AG04450 (cell line): ENCODE measurements around the gene GNAS. TPM values are rescaled to one million over a fixed set of nuclear protein-coding genes. Genes with fewer than 3 reads are reported as not detected.

Experiments
- CTCF ChIA-PET: fragments of 300-600, 350-600 bp; formaldehyde crosslinking; extraction: SDS; loops from one replicate; lab custom pipeline; 2022; ENCODE audit warnings: antibody characterized with exemption, inconsistent platforms; lab: Charles Lee
- POLR2A ChIA-PET: fragments of 350-600 bp; formaldehyde crosslinking; extraction: SDS; loops from one replicate; lab custom pipeline; 2021; ENCODE audit warnings: antibody characterized with exemption, inconsistent platforms; lab: Yijun Ruan, JAX
- DNase-seq: peaks from one replicate; pipeline ENCODE4 v3.0.0-alpha.2; 2011; ENCODE audit warnings: low read depth, low spot score
- H3K27ac ChIP-seq: one replicate; pipeline ENCODE4 v1.5.1; 2012; ENCODE audit warnings: low read depth, low read length, control low read depth
- H3K27me3 ChIP-seq: one replicate; pipeline ENCODE4 v1.6.0; 2012; ENCODE audit warnings: low read length; ENCODE audit not compliant: control insufficient read depth, insufficient read depth
- H3K4me3 ChIP-seq: 2 replicates; pipeline ENCODE4 v1.5.1; 2011; ENCODE audit warnings: mild to moderate bottlenecking, low read depth, low read length, control low read depth
- H3K9me3 ChIP-seq: 2 replicates; pipeline ENCODE4 v1.5.1; 2012; ENCODE audit warnings: low read length; ENCODE audit not compliant: control insufficient read depth, insufficient read depth
- polyA plus RNA-seq: library from polyadenylated mRNA; depleted of rRNA; stranded (reverse); fragments of >200 nt; gene quantifications from 2 replicates; pipeline ENCODE4 v1.2.3, GENCODE V29; 2011
- TF ChIP-seq, protein P1 (sequence below): IDR thresholded peaks from 2 replicates; pipeline ENCODE4 v1.5.1; 2011; ENCODE audit warnings: low read depth, low read length, control low read depth, inconsistent platforms

The GNAS gene
- polyA plus RNA-seq, 1 experiment = 765 TPM

DNA sequence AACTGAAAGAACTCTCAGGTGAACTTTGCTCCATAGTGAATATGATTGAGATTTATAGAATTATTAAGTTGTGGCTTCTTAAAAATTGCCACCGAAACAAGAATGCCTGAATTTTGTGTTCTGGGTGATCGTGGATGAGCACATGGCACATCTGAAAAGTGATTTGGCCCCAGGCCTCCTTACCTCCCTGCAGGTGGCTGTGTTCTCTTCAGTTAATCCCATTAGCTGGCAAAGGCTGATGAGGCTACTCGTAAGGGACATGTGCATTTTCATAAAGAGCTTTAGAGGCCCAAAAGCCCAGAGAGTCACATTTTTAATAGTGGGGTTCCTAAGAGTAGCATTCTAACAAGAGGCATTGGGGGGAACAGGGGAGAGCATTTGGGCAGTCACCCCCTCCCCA is 22.6 kb downstream of the GNAS start:
- TF ChIP-seq, protein P1, sequence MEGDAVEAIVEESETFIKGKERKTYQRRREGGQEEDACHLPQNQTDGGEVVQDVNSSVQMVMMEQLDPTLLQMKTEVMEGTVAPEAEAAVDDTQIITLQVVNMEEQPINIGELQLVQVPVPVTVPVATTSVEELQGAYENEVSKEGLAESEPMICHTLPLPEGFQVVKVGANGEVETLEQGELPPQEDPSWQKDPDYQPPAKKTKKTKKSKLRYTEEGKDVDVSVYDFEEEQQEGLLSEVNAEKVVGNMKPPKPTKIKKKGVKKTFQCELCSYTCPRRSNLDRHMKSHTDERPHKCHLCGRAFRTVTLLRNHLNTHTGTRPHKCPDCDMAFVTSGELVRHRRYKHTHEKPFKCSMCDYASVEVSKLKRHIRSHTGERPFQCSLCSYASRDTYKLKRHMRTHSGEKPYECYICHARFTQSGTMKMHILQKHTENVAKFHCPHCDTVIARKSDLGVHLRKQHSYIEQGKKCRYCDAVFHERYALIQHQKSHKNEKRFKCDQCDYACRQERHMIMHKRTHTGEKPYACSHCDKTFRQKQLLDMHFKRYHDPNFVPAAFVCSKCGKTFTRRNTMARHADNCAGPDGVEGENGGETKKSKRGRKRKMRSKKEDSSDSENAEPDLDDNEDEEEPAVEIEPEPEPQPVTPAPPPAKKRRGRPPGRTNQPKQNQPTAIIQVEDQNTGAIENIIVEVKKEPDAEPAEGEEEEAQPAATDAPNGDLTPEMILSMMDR = no peak
- Histone ChIP-seq H3K27ac (no peak overlapping the region), H3K9me3 (peaks cover 3% of the 10 kb centered on the region; the same call in 1 of the 2 replicates), H3K27me3 (peaks cover 11% of the 10 kb centered on the region), H3K4me3 (no peak overlapping the region)
- DNase-seq = no peak
- CTCF ChIA-PET = interaction anchor here (0.6 kb wide), 1 partner anchor 213 kb away, joined by 4 read pairs; no protein-coding TSS in a partner anchor
- POLR2A ChIA-PET = no interaction called here

- Histone ChIP-seq H3K4me3 (no peak overlapping the region), H3K27me3 (peaks cover 11% of the 10 kb centered on the region), H3K9me3 (peaks cover 3% of the 10 kb centered on the region; the same call in 1 of the 2 replicates), H3K27ac (no peak overlapping the region)
- ChIA-PET POLR2A (no interaction called here), CTCF (interaction anchor here (0.6 to 1.7 kb wide), 2 partner anchors 9 to 212 kb away, joined by 4 read pairs; no protein-coding TSS in a partner anchor)
- TF ChIP-seq, protein P1 = no peak
- no peak for DNase-seq
These were observed 23.1 kb downstream of the GNAS start for GRCh38 chr20:58875541-58876134.

GRCh38 chr20:58876437-58876836 is 23.9 kb downstream of the GNAS start:
- H3K27me3 ChIP-seq = peaks cover 11% of the 10 kb centered on the region
- CTCF ChIA-PET = interaction anchor here (1.7 kb wide), 1 partner anchor 10 kb away, joined by 4 read pairs; no protein-coding TSS in a partner anchor
- DNase-seq = no peak
- POLR2A ChIA-PET = interaction anchor here (0.7 kb wide), 1 partner anchor 241 kb away, joined by 4 read pairs; no protein-coding TSS in a partner anchor
- TF ChIP-seq, protein P1 = no peak
- no peak overlapping the region for H3K4me3 ChIP-seq
- peaks cover 3% of the 10 kb centered on the region; the same call in 1 of the 2 replicates for H3K9me3 ChIP-seq
- H3K27ac ChIP-seq = no peak overlapping the region

DNA sequence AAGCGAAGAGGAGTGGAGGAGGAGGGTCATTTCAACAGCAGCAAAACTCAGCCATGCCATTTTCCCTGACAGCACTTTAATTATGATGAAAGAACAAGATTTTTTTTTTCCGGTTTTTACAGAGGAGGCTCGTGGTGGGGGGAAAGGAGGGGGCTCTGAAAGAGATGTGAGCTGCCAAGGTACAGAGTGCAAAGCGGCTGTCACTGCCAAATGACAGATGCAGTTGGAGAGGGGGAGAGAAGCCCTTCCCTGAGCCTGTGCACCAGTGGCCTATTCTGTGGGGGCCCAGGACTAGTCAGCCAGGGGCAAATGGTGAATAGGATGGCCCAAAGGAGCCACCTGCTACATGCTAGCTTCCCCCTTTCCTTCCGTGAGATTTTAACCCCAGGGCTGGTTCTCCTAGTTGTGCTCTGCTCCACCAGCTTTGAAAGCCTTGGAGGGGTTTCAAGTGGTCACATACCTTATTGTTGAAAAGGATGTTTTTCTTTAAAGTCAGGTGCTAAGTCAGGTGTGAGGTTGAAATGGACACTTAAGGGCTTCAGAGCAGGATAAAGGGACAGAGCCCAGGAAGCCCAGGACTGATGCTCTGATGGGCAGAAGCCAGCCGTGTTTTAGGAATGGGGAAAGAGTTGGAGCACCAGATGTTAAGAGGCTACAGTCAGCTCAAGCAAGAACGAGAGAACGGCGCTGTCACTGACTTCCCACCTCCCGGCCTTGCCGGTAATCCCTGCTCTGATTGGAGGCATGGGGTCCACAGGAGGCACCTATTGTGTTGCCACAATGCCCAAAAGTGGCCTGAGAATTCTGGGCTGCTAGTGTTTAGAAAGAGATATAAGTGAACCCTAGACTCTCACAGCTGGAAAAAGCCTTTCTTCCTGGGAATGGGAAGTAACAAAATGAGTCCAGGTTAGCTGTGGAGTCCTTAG is 24.8 kb downstream of the GNAS start:
- DNase-seq = no peak
- ChIA-PET CTCF (interaction anchor here (1.7 to 1.9 kb wide), 2 partner anchors 10 to 345 kb away, joined by 4 to 9 read pairs; no protein-coding TSS in a partner anchor), POLR2A (interaction anchor here (0.7 kb wide), 1 partner anchor 240 kb away, joined by 4 read pairs; no protein-coding TSS in a partner anchor)
- Histone ChIP-seq H3K27me3 (peaks cover 11% of the 10 kb centered on the region), H3K9me3 (no peaks in the 10 kb centered on the region), H3K4me3 (no peak overlapping the region), H3K27ac (no peak overlapping the region)
- TF ChIP-seq, protein P1 = no peak
